NCI-H2171 (cell line): ENCODE measurements around the gene EYS.
"Not testable (repeated sequence)": the region's sequence is repeated elsewhere in the genome, so short reads cannot be mapped to it uniquely, and the experiment has no call there.

Experiments used
- DNase-seq: peaks from one replicate; lab custom pipeline; 2025; lab: John Stamatoyannopoulos, UW

The EYS gene

DNA sequence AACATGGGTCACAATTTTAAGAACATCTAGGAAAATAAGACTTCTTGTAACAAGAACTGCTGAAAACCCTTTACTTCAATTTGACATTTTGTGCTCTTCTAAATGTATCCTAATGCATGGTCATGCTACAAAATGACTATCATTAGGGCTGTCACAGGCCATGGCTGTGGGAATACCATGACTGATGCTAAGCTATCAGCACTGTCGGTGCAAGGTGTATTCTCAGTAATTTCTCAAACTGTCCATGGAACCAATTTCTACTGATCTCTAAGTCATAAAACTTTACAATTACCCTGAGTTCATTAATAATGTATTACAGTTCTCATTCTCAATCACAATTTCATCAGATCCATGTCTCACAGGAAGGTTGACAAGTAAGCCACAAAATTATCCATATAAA is 625.3 kb downstream of the EYS start:
- no peak for DNase-seq

DNA sequence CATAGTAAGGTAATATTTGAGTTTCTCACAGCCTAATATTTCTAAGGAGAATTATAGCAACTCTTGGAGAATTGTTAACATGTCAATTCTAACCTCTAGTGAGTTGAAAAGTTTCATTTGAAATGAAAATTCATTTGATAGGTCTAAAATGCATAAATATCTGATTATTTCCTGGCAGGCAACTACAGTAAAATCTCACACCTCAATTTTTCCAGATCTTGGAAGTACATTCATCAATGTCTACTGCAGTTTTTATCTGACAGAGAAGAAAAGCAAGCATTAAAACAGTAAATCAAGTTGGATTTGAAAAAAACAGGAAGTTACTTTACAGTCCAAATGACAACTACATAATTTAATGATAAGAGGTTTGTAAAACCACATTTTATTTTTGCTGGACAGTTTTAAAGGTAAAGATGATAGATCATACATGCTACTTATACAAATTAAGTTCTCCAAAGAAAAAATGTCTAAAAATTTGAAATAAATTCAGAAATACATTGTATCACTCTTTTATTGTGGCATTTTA is 631.3 kb downstream of the EYS start:
- DNase-seq = no peak

DNA sequence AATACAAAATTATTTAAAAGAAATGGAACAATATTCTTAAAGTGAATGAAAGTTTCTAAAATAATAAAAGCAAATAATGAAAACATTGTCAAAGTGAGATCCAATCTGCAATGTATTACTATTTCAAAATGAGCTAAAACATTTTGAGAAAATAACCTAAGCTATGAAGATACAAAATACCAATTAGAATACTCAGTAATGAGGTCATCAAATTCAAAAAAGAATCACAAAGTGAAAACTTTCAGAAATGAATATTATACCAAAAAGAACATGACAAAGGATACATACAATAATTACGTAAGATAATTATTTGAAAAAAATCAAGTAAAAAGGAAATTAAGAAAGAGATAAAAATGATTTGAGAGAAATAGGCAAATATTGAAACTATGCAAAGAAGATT is 634.5 kb downstream of the EYS start:
- no peak for DNase-seq

DNA sequence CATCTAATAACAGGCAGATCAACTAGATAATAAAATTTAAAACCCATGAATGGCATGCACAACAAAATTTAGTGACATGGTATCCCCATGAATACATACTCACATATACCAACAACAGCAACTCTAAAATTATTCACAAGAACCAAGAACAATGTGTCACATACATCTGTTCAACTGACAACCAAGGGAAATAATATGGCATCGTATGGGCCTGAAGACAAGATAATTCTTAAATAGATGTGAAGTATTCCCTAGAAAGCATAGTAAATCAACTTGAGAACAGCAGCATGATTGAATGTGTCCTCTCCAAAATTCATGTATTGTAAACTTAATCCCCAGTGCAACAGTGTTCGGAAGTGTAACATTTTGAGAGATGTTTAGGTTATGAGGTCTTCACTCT is 635.5 kb downstream of the EYS start:
- no peak for DNase-seq

DNA sequence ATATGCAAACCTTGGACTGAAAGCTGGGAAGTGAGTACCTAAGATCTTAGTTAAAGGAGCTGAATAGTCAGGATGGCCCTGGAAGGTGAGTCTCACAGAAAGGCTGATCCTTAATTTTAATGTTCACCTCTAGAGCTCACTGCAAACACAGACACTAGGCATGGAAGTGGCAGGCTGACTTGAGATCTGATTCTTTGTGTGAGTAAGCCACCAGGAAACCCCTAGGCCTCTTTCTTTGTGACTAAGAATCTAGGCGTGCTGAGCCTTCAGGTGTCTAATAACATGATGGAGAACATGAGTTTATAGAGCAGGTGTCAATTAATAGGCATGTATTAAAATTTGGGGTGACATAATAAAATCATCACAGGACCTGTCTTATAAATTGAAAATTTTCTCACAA is 642.2 kb downstream of the EYS start:
- no peak for DNase-seq

DNA sequence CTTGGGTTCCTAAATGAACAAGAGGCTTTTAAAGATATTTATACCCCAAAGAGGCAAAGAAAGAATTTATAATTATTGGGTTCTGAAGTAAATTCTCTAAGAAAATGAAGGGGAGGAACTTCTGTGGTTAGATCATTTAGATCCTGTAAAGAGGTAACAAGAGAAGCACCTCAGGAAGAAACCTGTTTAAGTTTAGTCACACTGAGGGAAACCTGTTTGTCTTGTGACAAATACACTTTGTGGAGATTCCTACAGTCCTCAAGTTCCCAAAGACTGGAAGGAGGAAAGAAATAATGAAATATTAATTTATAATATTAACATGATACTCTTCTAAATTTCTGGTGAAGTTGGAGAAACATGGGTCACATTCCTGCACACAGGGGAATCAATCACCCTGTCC is 647.5 kb downstream of the EYS start:
- DNase-seq = no peak

DNA sequence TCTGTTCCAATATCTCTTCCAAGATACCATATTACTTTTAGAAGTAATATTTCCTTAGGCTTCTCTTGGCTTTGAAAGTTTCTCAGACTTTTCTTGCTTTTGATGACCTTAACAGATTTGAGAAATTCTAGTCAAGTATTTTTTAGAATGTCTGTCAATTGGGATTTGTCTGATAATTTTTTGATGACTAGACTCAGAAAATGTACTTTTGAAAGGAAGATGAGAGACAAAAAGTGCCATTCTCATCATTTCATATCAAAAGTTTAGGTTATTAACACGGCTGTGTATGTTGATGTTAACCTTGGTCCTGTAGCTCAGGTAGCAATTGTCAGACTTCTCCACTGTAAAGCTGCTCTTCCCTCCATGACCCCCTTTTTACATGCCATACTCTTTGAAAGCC is 651.5 kb downstream of the EYS start:
- DNase-seq = no peak

DNA sequence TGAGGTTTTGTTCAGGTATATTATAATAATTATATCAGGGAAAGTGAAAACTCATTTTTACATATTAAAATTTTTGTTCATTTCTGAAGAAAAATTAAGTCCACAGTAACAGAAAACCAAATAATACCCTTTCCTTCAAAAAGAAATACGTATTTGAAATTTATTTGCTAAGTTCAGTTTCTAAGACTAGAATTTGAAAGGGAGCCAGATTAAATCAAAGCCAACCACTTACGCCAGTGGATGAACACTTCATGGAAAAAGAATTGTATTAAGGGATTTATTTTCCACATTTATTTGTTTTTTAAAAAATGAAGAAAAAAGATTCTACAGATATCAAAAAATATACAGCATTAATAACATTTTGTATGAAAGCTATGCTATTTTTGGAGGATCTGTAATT is 654.4 kb downstream of the EYS start:
- no peak for DNase-seq

DNA sequence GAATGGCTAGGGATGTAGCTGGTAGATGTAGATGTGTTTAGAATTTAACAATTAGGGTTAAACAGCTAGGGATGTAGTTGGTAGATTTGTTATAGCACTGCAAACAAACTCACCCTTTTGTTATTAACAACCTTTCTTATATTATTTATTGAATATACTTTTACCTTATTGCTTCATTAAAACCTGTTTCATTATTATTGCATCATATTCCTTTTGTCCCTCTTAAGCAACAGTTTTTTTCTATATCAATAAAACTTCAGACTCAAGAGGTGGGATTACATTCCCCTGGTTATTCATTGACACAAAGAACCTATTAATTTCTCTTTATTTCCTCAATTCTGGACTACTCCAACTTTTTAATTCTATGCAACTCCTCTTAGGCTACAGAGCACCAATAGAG is 661.2 kb downstream of the EYS start:
- DNase-seq = no peak

DNA sequence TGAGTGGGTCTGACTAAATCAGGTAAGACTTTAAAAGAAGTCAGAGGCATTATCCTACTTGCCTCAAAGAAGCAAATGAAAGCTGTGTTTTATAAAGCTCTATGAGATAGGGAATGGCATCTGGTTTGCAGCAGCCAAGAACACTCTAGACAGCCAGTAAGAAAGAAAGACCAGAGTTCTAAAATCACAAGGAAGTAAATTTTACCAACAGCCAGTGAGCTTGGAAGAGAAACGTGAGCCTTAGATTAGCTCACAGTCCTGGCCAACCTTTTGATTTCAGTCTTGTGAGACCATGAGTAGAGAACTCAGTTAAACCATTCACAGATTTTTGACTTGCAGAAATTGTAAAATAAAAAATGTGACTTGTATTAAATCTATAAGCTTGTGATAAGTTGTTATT is 693.0 kb downstream of the EYS start:
- no peak for DNase-seq

DNA sequence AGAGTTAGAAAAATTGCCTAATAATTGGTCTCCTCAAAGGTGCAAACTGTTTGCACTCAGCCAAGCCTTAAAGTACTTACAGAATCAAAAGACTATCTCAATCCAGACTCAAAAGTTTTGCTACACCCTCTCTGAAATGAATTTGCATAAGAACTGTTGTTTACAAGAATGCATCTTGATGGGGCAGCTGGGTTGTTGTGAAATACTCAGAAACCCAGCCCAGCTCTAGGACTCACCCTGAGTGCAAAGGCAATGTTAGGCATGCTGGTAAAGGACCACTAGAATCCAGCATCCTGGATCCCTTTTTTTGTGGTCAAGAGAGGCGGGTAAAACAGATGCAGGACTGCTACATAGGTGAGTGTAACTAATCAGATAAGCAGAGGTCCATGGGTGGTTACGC is 700.2 kb downstream of the EYS start:
- DNase-seq = no peak

DNA sequence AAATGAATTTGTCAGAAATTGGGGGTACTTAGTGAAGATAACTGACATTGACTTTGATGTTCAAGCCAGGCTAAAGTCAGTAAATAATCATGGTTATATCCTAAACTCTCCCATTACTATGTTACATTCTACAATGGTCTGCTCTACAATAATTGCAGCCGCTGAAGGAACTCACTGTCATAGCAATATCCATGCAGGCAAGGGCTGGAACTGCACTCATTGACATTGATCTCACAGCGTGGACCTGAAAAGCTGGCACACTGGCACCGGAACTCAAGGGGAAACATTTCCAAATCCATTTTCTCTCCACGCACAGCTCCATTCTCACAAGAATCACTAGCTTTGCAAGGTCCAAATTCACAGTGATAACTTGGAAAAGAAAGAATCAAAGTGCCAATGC is 702.7 kb downstream of the EYS start:
- no peak for DNase-seq

DNA sequence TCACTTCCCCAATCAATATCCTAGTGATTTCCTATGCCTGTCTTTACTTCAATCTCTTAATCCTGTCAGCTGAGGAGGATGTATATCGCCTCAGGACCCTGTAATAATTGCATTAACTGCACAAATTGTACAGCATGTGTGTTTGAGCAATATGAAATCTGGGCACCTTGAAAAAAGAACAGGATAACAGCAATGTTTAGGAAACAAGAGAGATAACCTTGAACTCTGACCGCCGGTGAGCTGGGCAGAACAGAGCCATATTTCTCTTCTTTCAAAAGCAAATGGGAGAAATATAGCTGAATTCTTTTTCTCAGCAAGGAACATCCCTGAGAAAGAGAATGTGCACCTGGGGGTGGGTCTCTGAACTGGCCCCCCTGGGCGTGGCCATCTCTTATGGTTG is 704.1 kb downstream of the EYS start:
- not testable (repeated sequence) for DNase-seq

DNA sequence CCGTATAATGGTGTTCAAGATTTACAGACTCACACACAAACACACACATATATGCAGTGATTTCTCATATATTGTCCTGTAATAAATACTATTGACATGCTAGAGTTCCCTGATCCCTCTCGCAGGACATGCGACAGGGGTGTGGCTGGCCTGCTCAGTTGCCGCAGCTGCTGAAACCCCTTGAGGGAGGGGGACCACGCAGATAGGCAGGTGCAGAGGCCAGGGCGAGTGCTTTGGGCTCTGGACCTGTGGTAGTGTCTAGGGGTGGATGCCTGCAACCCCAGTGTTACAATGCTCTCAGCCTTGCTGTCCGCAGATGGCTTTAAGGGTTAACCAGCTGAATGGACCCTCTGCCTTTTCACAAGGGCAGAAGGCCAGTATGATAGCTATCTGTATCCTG is 706.2 kb downstream of the EYS start:
- no peak for DNase-seq

DNA sequence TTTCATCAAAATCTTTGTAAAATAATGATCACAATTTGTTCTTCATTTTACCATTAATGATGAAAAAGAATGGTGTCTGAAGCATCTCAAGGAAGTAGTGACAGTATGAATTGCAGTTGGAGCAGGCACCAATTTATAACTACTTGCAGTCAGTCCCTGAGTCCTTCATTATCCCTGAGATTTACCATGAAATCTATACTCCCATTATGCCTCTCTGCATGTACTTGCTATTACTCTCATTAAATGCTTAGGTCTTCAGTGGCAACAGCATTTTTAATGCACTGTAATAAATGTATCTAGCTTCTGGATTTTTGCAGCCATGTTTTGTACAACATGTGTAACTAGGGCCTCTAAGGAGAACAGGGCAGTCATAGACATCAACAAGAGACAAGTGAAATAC is 708.8 kb downstream of the EYS start:
- no peak for DNase-seq

DNA sequence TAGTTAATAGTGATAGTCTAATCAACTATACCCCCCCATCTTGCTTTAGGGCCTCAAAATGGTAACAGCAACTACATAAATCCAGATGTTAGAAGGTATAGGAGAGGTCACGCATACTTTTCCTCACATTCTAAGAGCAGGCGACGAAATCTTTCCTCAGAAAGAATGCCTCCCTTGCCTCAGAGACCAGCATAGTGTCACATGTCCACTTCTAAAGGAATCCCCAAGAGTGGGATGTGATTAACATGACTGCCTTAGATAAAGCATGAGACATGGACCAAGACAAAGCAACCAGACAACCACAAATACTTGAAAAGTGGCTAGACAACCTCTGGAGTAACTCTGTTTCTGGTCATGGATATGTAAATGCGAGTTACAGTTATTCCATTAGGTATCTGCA is 710.7 kb downstream of the EYS start:
- DNase-seq = no peak

DNA sequence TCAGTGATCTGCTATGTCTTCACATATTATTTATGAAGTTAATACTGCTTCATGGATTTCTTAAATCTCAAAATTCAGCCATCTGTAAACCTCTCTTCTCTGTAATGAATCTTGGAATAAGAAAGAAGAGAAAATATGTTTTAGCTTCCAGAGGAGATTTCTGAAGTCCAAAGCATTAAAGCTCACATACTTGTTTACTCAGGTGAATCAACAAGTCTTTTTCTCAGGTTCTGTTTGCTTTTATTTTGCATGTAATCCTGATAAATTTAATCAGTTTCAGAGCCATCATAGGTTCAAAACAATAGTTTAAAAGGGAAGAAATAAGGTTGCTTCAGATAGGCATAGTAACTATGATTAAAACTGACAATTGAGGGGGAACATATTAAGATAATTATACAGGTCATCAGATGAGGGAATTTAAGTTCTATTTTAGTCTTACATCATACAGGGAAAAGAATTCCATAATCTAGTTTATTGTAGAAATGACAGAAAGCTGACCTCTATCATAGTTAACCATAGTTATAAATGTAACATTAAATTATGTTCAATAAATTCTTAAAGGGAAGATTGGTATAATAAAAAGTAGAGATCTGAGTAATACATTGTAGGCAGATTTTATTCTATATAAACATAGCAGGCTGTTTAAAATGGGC is 716.2 kb downstream of the EYS start:
- DNase-seq = no peak

DNA sequence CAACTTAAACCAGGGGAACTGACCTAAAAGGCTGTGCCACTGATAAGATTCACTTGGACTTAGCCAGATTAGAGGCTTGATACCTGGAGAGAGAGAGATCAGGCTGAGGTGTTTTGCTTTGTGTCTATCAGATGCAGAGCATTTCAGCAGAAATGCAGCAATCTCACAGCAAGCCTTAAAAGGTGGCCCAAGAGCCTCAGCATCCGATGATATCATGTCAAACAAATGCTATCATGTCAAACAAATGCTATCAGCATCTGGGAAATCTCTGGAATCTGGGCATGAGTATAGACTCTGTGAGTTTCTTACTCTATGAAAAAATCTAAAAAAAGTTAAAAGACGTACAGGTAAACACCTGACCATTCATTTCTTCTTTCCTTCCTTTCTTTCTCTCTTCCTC is 718.9 kb downstream of the EYS start:
- DNase-seq = no peak

DNA sequence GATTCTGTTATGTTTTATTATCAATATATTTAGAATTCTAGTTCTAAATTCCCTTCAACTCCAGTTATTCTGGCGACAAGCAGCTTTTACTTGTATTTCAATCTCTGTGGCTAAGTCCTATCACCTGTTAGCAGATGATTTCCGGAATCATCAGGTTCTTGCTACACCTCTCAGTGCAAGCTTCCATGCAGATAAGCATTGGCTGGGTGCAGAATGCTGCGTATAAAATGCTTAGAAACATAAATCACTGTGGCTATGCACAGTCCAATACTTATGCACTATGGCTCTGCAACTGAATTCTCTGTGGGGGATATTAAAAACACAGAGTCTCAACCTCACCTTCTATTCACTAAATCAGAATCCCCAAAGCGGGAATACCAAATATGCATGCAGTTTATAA is 720.0 kb downstream of the EYS start:
- no peak for DNase-seq

DNA sequence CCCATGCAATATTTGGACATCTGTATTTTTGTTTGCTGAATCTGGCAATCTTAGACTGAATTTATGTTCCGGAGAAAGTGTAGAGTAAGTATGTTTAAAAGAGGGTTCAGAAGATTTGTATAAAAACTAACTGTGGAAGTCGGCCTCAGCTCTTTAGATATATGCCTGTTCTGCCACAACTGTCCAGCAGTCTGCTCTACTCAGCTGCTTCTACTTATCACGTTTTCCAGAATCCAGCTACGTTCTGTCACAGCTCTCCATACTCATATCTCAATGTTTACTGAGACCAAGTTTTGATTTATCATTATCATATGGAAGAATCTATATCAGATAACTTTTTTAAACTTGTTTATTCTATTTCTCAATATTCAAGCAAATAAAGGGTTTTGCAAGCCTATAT is 721.3 kb downstream of the EYS start:
- no peak for DNase-seq

DNA sequence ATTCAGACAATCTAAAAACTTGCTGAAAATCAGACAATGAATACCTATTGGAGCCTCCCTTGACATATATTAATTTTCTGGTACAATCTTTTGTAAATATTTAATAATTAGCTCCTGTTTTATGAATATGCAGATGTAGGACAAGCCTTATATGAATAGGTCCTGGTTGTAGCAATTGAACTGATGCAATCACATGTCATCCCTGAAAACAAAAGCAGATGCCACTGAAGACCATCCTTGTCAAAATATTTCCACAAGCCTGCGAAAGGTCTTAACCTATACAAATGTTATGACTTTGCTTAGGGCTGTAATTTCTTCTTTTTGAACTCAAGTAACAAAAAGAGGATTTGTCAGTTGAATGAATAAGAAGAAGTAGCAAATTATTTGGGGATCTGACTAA is 722.1 kb downstream of the EYS start:
- no peak for DNase-seq

DNA sequence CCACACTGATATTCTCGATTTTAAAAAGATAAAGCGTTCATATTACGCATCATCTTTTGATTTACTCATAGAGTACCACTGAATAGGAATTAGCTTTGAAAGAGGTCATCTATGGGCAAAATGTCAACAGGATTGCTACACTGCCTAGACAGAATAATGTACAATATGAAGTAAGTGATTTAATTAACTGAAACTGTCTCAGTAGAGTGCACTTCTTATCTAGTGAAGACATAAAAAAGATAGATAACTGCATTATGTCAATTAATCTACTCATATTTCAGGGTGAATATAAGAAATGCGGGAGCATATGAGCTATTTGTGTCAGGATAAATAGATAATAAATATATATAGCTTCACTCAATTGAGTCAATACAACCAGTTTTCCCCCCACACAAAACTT is 723.9 kb downstream of the EYS start:
- no peak for DNase-seq

DNA sequence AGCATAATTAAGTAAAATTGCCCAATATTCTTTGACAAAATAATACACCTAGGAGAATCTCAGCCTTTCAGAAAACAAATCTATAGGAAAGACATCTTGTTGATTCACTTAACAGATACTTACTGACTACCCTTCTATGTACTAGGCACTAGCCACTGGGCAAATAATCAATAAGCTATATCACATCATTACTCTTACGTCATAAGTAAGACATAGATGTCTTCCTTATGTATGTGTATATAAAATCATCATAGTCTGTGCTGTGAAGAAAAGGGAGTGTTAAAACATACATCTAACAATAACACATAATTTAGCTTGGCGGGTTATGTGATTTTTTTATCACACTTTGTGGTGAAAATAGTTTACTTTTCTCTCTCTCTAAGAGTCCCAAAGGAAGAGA is 733.9 kb downstream of the EYS start:
- DNase-seq = no peak

DNA sequence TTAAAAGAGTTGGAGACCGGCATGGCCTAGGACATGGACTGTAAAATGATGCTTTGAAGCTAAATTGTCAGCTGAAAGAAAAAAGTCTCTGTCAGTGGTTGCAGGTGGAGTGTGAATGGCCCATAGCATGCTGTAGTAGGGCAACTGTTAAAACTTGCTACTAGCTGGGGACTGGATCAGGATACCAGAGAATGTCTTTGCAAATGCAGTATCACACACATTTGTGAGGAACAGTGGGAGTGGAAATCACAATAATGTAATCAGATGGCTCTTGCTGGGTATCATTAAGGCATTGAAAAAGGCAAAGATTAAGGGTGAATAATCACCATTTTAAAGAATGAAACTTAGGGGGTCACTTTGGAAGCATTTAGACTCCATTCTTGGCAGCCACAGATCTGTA is 737.9 kb downstream of the EYS start:
- no peak for DNase-seq

DNA sequence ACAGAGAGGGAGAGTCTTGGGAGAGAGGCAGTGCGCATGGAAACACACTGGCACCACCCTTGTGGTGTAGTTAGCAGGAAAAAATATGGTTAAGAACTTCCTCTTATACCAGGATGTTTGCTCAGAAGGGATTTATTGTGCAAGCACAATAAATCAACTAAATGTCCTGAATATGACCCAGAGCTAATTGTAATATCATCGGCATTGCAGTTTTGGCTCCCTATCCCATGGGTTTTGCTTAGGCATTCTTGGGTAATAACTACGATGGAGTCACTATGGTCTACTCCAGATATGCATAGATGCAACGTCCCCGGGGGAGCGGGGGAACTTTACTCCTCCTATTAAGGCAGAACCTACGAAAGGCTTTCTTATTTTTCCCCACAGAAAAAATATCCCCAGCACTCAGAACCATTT is 751.6 kb downstream of the EYS start:
- no peak for DNase-seq
